HS-5 (cell line): Measurements from ENCODE around the gene INTU.
"Not testable (repeated sequence)": the region's sequence is repeated elsewhere in the genome, so short reads cannot be mapped to it uniquely, and the experiment has no call there.

Source experiments
- DNase-seq: peaks from one replicate; pipeline ENCODE4 v3.0.0-alpha.2; 2012; ENCODE audit warnings: low read depth

Gene INTU

DNA sequence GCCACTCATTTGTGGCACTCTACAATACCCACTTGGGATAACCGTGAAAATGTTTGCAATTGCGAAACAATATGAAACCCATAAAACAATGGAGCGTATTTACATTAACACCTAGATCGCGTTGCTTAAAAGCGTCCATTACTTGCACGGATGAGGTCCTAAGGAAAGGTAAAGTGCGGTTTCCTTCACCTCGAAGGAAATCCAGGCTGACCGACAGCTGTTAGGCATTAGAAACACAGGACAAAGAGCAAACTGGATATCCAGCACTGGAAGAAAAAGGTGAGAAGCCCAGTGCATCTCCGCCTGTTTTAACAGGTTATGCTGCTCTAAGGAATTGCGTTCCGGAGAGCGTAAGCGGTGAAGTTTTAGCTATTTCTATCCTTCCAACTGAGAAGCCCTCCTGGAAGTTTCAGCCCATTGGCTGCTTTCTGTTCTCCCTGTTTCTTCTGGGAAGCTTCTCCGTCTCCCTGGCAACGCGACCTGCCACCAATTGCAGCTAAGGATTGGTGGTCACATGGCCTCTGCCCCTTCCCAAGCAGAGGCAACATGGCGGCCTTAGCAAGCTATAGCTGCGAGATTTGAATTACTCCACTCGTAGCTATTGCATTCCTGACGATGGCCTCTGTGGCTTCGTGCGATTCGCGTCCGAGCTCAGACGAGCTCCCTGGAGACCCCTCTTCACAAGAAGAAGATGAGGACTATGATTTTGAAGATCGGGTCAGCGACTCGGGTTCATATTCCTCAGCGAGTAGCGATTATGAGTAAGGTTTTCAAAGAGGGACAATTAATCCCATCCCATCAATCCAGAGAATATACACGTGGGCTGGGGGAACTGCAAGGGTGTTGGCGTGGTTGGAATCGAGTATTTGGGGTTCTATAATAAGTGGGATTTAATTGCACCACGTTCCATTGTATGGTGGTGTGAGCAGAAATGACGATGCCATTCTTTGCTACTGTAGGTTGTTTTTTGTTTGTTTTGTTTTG, at the start of gene INTU:
INTU (plus strand) TSS at position 538 of the 984 bp plus-strand sequence; CDS start at position 616, 78 bp downstream.
- peak; percentile 76 for DNase-seq

DNA sequence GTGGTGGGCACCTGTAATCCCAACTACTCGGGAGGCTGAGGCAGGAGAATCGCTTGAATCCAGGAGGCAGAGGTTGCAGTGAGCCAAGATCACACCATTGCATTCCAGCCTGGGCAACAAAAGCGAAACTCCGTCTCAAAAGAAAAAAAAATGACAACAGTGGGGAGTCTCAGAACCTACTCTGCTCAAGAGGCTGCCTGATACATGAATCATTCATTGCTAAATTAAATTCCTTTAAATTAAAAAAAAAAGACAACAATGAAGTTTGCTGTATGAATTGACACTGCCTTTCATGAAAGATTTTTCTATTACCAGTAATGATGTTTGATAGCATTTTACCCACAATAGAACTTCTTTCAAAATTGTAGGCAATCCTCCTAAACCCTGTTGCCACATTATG, 46.3 kb upstream of the INTU start:
- peak; percentile 15 for DNase-seq

DNA sequence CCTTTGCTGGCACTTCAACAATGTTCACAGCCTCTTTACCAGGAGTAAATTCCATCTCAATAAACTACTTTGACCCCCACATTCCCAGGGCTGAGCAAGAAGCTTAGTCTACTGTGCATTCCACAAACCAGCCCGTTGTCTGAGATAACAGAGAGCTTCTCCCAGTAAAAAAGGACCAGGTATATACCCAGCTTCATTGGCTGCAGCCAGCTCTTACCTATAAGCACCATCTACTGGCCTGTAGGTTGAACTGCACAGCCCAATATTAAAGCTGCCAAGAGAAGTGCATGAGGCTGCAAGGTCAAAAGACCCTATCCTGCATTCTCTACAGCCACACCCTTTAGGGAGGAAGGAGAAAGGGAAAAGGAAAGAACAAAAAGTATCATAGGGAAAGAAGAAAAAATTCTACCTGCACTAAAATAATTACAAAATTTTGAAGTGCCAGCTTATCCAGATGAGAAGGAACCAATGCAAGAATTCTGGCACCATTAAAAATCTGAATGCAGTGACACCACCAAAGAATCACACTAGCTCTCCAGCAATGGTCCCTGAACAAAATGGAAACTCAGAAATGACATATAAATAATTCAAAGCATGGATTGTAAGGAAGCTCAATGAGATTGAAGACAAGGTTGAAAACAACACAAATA, 45.7 kb upstream of the INTU start:
- DNase-seq, result peak; percentile 35

- DNase-seq, result not testable (repeated sequence)
Measured at GRCh38 chr4:127589153-127589552, 43.6 kb upstream of the INTU start.

DNA sequence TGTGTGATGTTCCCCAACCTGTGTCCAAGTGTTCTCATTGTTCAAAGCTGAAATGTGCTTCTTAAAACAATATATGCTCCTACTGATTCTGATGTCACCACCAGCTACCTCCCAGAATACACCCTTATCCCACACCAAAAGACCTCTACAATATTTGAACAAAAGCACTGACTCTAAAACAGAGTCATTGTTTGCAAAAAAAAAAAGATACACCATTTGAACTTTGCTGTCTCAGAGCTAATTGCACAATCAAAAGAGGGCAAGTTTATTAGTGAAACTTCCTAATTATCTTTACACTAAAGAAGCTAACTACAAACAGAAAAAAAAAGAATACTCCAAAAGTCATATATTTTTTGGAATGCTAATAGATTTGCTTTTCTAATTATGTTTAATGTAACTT, 34.1 kb upstream of the INTU start:
- DNase-seq, result no peak

GRCh38 chr4:127601029-127601428, 31.7 kb upstream of the INTU start:
- no peak for DNase-seq

DNA sequence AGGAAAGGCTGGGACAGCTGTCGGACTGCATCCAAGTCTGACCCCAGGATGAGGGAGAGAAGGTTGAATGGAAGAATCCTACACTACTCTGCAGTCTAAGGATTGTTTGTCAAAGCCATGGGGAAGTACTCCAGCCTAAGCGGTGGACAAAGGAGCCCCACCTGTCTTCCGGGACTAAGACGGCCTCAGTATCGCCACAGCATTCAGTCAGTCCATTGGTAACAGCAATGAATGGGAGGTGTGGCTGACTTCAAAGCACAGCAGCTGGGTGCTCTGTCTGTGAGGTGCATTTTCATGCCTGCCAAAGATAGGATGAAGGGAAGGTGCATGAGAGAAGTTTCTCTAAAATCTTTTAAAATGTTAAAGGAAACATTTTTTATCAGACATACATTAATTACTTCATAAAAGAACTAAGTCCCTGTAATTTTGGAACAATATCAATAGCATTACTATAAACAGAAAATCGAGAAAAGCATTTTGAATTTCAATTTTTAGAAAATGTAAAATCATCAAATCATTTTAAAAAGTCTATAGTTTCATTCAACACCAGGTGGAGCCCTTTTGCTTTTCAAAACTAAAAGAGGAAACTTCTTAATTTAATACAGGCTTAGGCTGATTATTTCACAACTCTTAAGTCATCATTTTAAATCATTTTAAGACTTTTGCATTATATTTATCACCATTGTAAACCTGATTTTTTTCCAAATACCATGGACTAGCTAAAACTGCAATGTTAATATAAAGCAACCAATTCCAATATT, 27.6 kb upstream of the INTU start:
- DNase-seq, result no peak

GRCh38 chr4:127606823-127607222, 25.9 kb upstream of the INTU start:
- no peak for DNase-seq

- no peak for DNase-seq
Measured at GRCh38 chr4:127609484-127609883, 23.3 kb upstream of the INTU start.

- no peak for DNase-seq
Measured at GRCh38 chr4:127610488-127610887, 22.3 kb upstream of the INTU start.

GRCh38 chr4:127616898-127617297, 15.9 kb upstream of the INTU start:
- DNase-seq, result no peak

GRCh38 chr4:127618427-127618826, 14.3 kb upstream of the INTU start:
- DNase-seq, result no peak

GRCh38 chr4:127622621-127622920, 10.2 kb upstream of the INTU start:
- no peak for DNase-seq

GRCh38 chr4:127622921-127623796, 9.6 kb upstream of the INTU start:
- no peak for DNase-seq

GRCh38 chr4:127623797-127624083, 9.0 kb upstream of the INTU start:
- DNase-seq, result no peak

- DNase-seq, result no peak
Measured at GRCh38 chr4:127624173-127624572, 8.6 kb upstream of the INTU start.

DNA sequence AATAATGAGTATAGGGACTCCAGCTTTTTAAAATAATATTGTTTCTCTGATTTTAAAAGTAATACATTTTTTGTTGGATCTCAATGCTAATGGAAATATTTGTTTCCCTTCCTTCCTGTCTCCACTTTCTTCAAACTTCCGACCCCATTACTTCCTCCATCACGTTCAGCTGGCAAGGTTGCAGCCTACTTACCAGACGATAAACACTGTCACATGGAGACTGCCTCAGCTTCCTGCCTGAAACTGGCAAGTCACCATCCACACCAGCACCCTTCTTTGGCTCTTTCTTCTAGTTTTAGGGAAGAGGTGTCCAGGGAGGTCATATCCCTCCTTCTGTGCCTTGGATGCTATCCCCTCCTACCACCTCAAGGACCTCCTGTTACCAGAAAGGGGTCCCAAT, 3.4 kb upstream of the INTU start:
- no peak for DNase-seq

- no peak for DNase-seq
Measured at GRCh38 chr4:127630152-127630551, 2.6 kb upstream of the INTU start.

GRCh38 chr4:127631420-127631819, 1.3 kb upstream of the INTU start:
- DNase-seq, result no peak

- no peak for DNase-seq
Measured at GRCh38 chr4:127634181-127634580, 1.4 kb downstream of the INTU start.

GRCh38 chr4:127641524-127641923, 8.8 kb downstream of the INTU start:
- no peak for DNase-seq

DNA sequence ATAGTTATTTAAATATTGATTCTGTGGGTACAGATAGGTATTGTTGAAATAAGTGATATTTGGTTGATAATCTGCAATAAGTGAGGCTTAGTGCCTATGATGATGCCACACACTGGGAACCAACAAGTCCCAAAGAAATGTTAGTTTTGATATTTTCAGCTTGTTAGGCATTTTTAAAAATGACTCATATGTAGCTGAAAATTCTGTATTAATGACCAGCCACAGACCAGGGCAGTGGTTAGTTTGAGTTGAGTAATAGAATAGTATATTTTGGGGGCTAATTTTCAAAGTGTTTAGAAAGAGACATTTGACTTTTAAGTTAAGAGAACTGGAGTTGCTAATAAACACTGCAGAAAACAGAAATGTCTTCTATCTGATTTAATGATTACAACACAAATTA, 9.4 kb downstream of the INTU start:
- no peak for DNase-seq
